Esophagus muscularis mucosa (tissue), 4 donors: ENCODE measurements around the gene RAB8A.

ENCODE experiments used
- CTCF ChIP-seq, 3 experiments: fragments of 200-600 bp in 2 of 3; fragments of 450-650 bp in 1 of 3; sonication (generic) in 2 of 3; IDR thresholded peaks; one replicate each; pipeline ENCODE4 v1.5.1; 2017 to 2019; ENCODE audit warnings: antibody characterized with exemption in 3 of 3, mild to moderate bottlenecking in 2 of 3, moderate library complexity in 1 of 3
- EP300 ChIP-seq: sonication (generic); formaldehyde crosslinking; IDR thresholded peaks from one replicate; pipeline ENCODE4 v1.6.1; 2017; ENCODE audit warnings: antibody characterized with exemption
- POLR2A ChIP-seq: fragments of 450-650 bp; IDR thresholded peaks from one replicate; pipeline ENCODE4 v1.6.1; 2017; ENCODE audit warnings: antibody characterized with exemption, moderate library complexity, mild to moderate bottlenecking, low read depth

- no peak for TF ChIP-seq CTCF (IDR thresholded peaks at IDR 0.05)
- TF ChIP-seq POLR2A, result no peak
- no peak for TF ChIP-seq EP300
These were observed 54.7 kb downstream of the RAB8A start for GRCh38 chr19:16166417-16166816.
